Measurements from ENCODE around the gene GDNF.

Gene GDNF

GRCh38 chr5:37849641-37850040, 9.8 kb upstream of the GDNF start:
- peaks cover 0 to 34% of the 10 kb centered on the region in 2 experiments for H3K27me3 ChIP-seq (ENCODE audit: control insufficient read depth in 1 of 2, insufficient read depth in 1 of 2, low read length in 2 of 2)
- no peaks in the 10 kb centered on the region for H3K36me3 ChIP-seq (ENCODE audit: control insufficient read depth in 1 of 2, insufficient read depth in 2 of 2, low read depth in 1 of 2, low read length in 2 of 2)
- H3K4ac ChIP-seq (ENCODE audit: low read depth in 1 of 2, low read length in 2 of 2) = no peak overlapping the region
- no peak overlapping the region for H2AK5ac ChIP-seq (ENCODE audit: low read length, severe bottlenecking)
- no peak overlapping the region for H3K9ac ChIP-seq (ENCODE audit: low read length)
- H3K23ac ChIP-seq (ENCODE audit: low read length in 2 of 2) = no peak overlapping the region
- WGBS = 95% methylated on average over 2 of the region's 4 CpGs
- H3K14ac ChIP-seq (ENCODE audit: low read length in 2 of 2) = no peak overlapping the region
- no peak overlapping the region for H3K27ac ChIP-seq (ENCODE audit: low read length, poor library complexity, severe bottlenecking)
- H4K8ac ChIP-seq (ENCODE audit: low read length) = no peak overlapping the region
- H2BK15ac ChIP-seq (ENCODE audit: low read depth, poor library complexity, severe bottlenecking) = no peak overlapping the region
- H4K91ac ChIP-seq (ENCODE audit: low read length) = no peak overlapping the region
- peaks cover 6% of the 10 kb centered on the region for H3K4me1 ChIP-seq (ENCODE audit: control insufficient read depth, insufficient read depth, low read depth, low read length)
- no peaks in the 10 kb centered on the region for H3K79me1 ChIP-seq (replicated peaks; ENCODE audit: low read length, poor library complexity, severe bottlenecking)
- H2BK5ac ChIP-seq (ENCODE audit: low read depth, low read length, poor library complexity, severe bottlenecking) = no peak overlapping the region
- H3K18ac ChIP-seq (ENCODE audit: low read depth in 1 of 2, low read length in 2 of 2) = no peak overlapping the region
- no peak for DNase-seq
- peaks cover 5% of the 10 kb centered on the region for H3K9me3 ChIP-seq (ENCODE audit: control insufficient read depth, low read length)
- no peak overlapping the region for H2BK12ac ChIP-seq (ENCODE audit: low read length in 2 of 2)
- no peak overlapping the region for H2AFZ ChIP-seq (ENCODE audit: low read depth, low read length)
- no peak overlapping the region for H2BK120ac ChIP-seq (ENCODE audit: low read depth, low read length)
- no peak overlapping the region for H3K4me2 ChIP-seq (ENCODE audit: low read length, poor library complexity, severe bottlenecking)
- H3K4me3 ChIP-seq (ENCODE audit: insufficient read depth in 1 of 2, low read depth in 1 of 2, low read length in 2 of 2) = no peak overlapping the region

GRCh38 chr5:37847978-37848425, 8.2 kb upstream of the GDNF start:
- Histone ChIP-seq H2BK12ac (ENCODE audit: low read length in 2 of 2) (peak overlapping the region in 1 of 2 experiments; percentile 3), H3K4ac (ENCODE audit: low read depth in 1 of 2, low read length in 2 of 2) (peak overlapping the region in 1 of 2 experiments; percentile 45), H3K4me1 (ENCODE audit: control insufficient read depth, insufficient read depth, low read depth, low read length) (peaks cover 6% of the 10 kb centered on the region), H3K4me2 (ENCODE audit: low read length, poor library complexity, severe bottlenecking) (no peak overlapping the region), H4K8ac (ENCODE audit: low read length) (peak overlapping the region; percentile 78), H3K27me3 (ENCODE audit: control insufficient read depth in 1 of 2, insufficient read depth in 1 of 2, low read length in 2 of 2) (peaks cover 9 to 34% of the 10 kb centered on the region in 2 experiments), H3K23ac (ENCODE audit: low read length in 2 of 2) (no peak overlapping the region), H3K36me3 (ENCODE audit: control insufficient read depth in 1 of 2, insufficient read depth in 2 of 2, low read depth in 1 of 2, low read length in 2 of 2) (no peaks in the 10 kb centered on the region), H2BK5ac (ENCODE audit: low read depth, low read length, poor library complexity, severe bottlenecking) (peak overlapping the region; percentile 15), H2BK120ac (ENCODE audit: low read depth, low read length) (no peak overlapping the region), H3K4me3 (ENCODE audit: insufficient read depth in 1 of 2, low read depth in 1 of 2, low read length in 2 of 2) (no peak overlapping the region), H2AFZ (ENCODE audit: low read depth, low read length) (no peak overlapping the region), H3K18ac (ENCODE audit: low read depth in 1 of 2, low read length in 2 of 2) (peak overlapping the region; percentile 58 to 76), H3K79me1 (replicated peaks; ENCODE audit: low read length, poor library complexity, severe bottlenecking) (no peaks in the 10 kb centered on the region), H3K9ac (ENCODE audit: low read length) (peak overlapping the region; percentile 55), H3K9me3 (ENCODE audit: control insufficient read depth, low read length) (no peaks in the 10 kb centered on the region), H2AK5ac (ENCODE audit: low read length, severe bottlenecking) (no peak overlapping the region), H3K27ac (ENCODE audit: low read length, poor library complexity, severe bottlenecking) (no peak overlapping the region), H3K14ac (ENCODE audit: low read length in 2 of 2) (no peak overlapping the region), H4K91ac (ENCODE audit: low read length) (no peak overlapping the region), H2BK15ac (ENCODE audit: low read depth, poor library complexity, severe bottlenecking) (no peak overlapping the region)
- DNase-seq = peak; percentile 93
- 45% methylated on average over 1 of the region's 3 CpGs for WGBS

- H2BK15ac ChIP-seq (ENCODE audit: low read depth, poor library complexity, severe bottlenecking) = no peak overlapping the region
- H3K4me3 ChIP-seq (ENCODE audit: insufficient read depth in 1 of 2, low read depth in 1 of 2, low read length in 2 of 2) = no peak overlapping the region
- H3K36me3 ChIP-seq (ENCODE audit: control insufficient read depth in 1 of 2, insufficient read depth in 2 of 2, low read depth in 1 of 2, low read length in 2 of 2) = no peaks in the 10 kb centered on the region
- WGBS = 48% methylated on average over 3 of the region's 4 CpGs
- no peak overlapping the region for H4K8ac ChIP-seq (ENCODE audit: low read length)
- H2BK120ac ChIP-seq (ENCODE audit: low read depth, low read length) = no peak overlapping the region
- no peaks in the 10 kb centered on the region for H3K9me3 ChIP-seq (ENCODE audit: control insufficient read depth, low read length)
- no peak for DNase-seq
- H3K79me1 ChIP-seq (replicated peaks; ENCODE audit: low read length, poor library complexity, severe bottlenecking) = no peaks in the 10 kb centered on the region
- peaks cover 6% of the 10 kb centered on the region for H3K4me1 ChIP-seq (ENCODE audit: control insufficient read depth, insufficient read depth, low read depth, low read length)
- no peak overlapping the region for H3K27ac ChIP-seq (ENCODE audit: low read length, poor library complexity, severe bottlenecking)
- no peak overlapping the region for H3K4me2 ChIP-seq (ENCODE audit: low read length, poor library complexity, severe bottlenecking)
- H2BK5ac ChIP-seq (ENCODE audit: low read depth, low read length, poor library complexity, severe bottlenecking) = no peak overlapping the region
- H3K4ac ChIP-seq (ENCODE audit: low read depth in 1 of 2, low read length in 2 of 2) = peak overlapping the region in 1 of 2 experiments; percentile 10
- H3K18ac ChIP-seq (ENCODE audit: low read depth in 1 of 2, low read length in 2 of 2) = peak overlapping the region; percentile 46 to 65
- peak overlapping the region in 1 of 2 experiments; percentile 62 for H2BK12ac ChIP-seq (ENCODE audit: low read length in 2 of 2)
- no peak overlapping the region for H3K23ac ChIP-seq (ENCODE audit: low read length in 2 of 2)
- H3K14ac ChIP-seq (ENCODE audit: low read length in 2 of 2) = no peak overlapping the region
- H2AK5ac ChIP-seq (ENCODE audit: low read length, severe bottlenecking) = no peak overlapping the region
- H2AFZ ChIP-seq (ENCODE audit: low read depth, low read length) = no peak overlapping the region
- no peak overlapping the region for H3K9ac ChIP-seq (ENCODE audit: low read length)
- no peak overlapping the region for H4K91ac ChIP-seq (ENCODE audit: low read length)
- peaks cover 14 to 30% of the 10 kb centered on the region in 2 experiments for H3K27me3 ChIP-seq (ENCODE audit: control insufficient read depth in 1 of 2, insufficient read depth in 1 of 2, low read length in 2 of 2)
Measured at GRCh38 chr5:37846786-37847310, 7.0 kb upstream of the GDNF start.

- no peak overlapping the region for H2BK15ac ChIP-seq (ENCODE audit: low read depth, poor library complexity, severe bottlenecking)
- no peak overlapping the region for H2BK120ac ChIP-seq (ENCODE audit: low read depth, low read length)
- H3K79me1 ChIP-seq (replicated peaks; ENCODE audit: low read length, poor library complexity, severe bottlenecking) = no peaks in the 10 kb centered on the region
- WGBS = 24% methylated on average over 5 of the region's 6 CpGs
- no peak for DNase-seq
- H2BK12ac ChIP-seq (ENCODE audit: low read length in 2 of 2) = peak overlapping the region; percentile 14 to 91
- no peak overlapping the region for H2AK5ac ChIP-seq (ENCODE audit: low read length, severe bottlenecking)
- no peak overlapping the region for H4K91ac ChIP-seq (ENCODE audit: low read length)
- no peak overlapping the region for H3K4me2 ChIP-seq (ENCODE audit: low read length, poor library complexity, severe bottlenecking)
- no peak overlapping the region for H3K27ac ChIP-seq (ENCODE audit: low read length, poor library complexity, severe bottlenecking)
- no peak overlapping the region for H4K8ac ChIP-seq (ENCODE audit: low read length)
- H3K27me3 ChIP-seq (ENCODE audit: control insufficient read depth in 1 of 2, insufficient read depth in 1 of 2, low read length in 2 of 2) = peaks cover 31 to 37% of the 10 kb centered on the region in 2 experiments
- H3K23ac ChIP-seq (ENCODE audit: low read length in 2 of 2) = peak overlapping the region in 1 of 2 experiments; percentile 57
- no peaks in the 10 kb centered on the region for H3K9me3 ChIP-seq (ENCODE audit: control insufficient read depth, low read length)
- H3K4me1 ChIP-seq (ENCODE audit: control insufficient read depth, insufficient read depth, low read depth, low read length) = peaks cover 23% of the 10 kb centered on the region
- no peak overlapping the region for H3K14ac ChIP-seq (ENCODE audit: low read length in 2 of 2)
- H2BK5ac ChIP-seq (ENCODE audit: low read depth, low read length, poor library complexity, severe bottlenecking) = no peak overlapping the region
- H3K36me3 ChIP-seq (ENCODE audit: control insufficient read depth in 1 of 2, insufficient read depth in 2 of 2, low read depth in 1 of 2, low read length in 2 of 2) = no peaks in the 10 kb centered on the region
- H2AFZ ChIP-seq (ENCODE audit: low read depth, low read length) = no peak overlapping the region
- H3K18ac ChIP-seq (ENCODE audit: low read depth in 1 of 2, low read length in 2 of 2) = peak overlapping the region in 1 of 2 experiments; percentile 46
- peak overlapping the region in 1 of 2 experiments; percentile 7 for H3K4ac ChIP-seq (ENCODE audit: low read depth in 1 of 2, low read length in 2 of 2)
- no peak overlapping the region for H3K9ac ChIP-seq (ENCODE audit: low read length)
- no peak overlapping the region for H3K4me3 ChIP-seq (ENCODE audit: insufficient read depth in 1 of 2, low read depth in 1 of 2, low read length in 2 of 2)
Measured at GRCh38 chr5:37844009-37844408, 4.2 kb upstream of the GDNF start.

Data from mesenchymal stem cell (in vitro differentiated cells and primary cell).